Umbilical cord (tissue), 2 donors: ENCODE measurements around the gene MBP. TPM values are rescaled to one million over a fixed set of nuclear protein-coding genes. Genes with fewer than 3 reads are reported as not detected.
"Not testable (repeated sequence)": the region's sequence is repeated elsewhere in the genome, so short reads cannot be mapped to it uniquely, and the experiment has no call there.

Experiments
- DNase-seq: peaks from one replicate; pipeline ENCODE4 v3.0.0-alpha.2; 2015; ENCODE audit warnings: low spot score
- total RNA-seq: library from RNA; depleted of rRNA; stranded (reverse); fragments of >200 nt; gene quantifications from one replicate; pipeline ENCODE4 v1.2.3, GENCODE V29; 2014; ENCODE audit warnings: low replicate concordance; ENCODE audit not compliant: insufficient read depth

The MBP gene
- total RNA-seq, 1 donor from 2014 or later = 20.0 TPM

DNA sequence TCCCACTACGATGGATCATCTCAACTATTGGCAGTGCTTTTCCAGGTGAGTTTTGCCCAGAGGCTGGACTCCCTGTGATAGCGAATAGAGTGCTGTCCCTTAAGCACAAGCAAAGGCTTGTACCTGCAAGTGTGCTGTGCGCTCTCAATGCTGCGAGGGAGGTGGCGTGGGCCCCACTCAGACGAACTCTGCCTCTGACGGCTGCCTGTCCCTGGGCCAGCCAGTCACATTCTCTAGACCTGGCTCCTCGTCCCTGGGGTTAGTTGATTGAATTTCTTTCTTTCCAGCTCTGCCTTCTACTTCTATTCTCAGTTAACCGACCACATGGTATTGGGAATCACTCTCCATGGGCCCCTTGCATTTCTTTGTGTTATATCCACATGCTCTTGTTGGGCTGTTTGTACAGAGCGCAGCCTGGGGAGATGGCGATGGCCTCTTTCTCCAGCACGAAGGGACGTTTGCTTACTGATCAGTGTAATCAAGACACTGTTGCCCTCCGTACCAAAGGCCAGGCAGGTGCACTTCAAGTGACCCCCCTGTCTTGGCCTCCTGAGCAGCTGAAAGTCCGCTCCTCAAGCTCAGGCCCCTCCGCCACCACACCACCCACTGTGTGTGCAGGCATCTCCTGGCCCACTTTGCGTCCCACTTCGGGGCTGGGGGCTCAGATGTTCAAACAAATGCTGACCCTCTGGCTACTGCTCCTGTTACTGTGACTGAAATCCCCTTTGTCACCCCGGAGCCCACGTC, 158.9 kb downstream of the MBP start:
- no peak for DNase-seq

DNA sequence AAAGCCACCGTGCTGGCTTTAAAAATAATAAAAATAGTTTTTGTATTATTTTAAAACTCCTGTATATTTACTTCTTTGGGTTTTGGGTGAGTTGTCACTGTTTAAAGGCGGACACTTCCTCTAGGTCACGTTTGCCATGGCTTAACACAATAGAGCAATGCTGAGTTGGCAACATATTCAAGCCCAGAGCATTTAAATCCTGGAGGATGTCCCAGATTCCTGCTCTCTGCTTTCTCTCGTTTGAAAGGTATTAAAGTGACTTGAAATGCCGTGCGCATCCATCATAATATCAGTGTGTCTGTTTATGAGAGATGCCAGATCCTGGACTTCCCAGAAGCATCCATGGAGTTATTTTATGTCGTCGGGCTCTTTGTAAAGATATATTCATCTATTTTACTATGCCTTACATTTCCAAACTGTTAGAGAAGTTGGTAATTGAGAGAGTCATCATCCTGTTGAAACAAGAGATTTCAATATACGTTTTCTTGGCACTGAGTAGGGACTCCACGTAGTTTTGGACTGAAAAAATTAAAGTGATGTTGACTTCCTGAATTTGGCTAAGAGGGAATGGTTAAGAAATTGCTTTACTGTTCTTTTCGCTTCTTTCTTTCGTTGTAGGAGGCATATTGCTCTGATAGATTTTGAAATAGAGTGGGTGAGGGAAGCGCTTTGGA, 159.6 kb downstream of the MBP start:
- peak; percentile 72 for DNase-seq

DNA sequence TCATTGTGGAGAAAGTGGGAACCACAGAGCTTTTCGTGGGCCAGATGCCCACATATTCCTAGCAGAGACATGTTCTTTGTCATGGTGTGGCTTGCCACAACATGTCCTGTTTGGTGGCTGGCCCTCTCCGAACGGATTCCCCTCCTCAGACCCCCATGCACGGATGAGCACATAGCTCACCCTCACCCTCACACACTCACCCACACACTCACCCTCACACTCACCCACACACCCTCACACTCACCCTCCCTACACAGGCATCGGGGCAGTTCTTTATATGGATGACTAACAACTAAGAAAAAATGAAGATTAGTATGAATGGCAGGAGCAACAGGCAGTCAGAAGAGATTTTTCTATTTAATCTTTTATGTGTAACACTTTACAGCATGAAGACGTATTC, 160.3 kb downstream of the MBP start:
- DNase-seq = no peak

DNA sequence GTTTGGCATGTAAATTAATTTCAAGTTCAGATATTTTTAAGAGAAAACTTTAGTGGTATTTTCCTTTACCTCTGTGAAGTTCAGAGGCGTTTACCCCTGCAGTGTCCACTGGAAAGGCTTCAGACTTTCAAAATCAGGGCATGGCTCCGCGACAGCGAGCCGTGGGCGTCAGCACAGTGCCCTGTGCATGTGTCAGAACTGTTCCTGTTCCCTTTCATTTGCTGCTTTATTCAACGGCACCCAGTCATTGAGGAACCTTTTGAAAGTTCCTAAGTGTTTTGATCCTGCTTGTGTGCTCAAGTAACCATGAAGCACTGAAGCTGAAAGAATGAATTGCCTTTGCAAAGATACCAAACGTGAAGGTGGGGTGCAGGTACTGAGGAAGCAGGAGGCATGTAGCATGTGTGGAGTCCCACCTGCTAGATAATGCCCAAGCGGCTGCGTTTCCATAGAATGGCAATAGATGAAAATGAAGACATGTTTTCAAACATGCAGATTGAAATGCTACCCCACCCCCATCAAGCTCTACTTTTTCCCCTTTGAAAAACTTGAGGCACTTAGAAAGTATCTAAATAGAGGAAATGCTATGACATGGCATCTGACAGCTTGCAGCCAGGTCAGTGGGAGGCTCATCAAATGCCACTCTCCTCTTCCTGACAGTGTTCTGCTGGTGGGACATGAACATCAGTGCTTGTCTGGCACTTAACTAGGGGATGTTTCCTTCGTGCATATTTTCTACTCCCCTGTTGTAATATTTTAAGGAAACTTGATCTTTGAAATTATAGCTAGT, 161.6 kb downstream of the MBP start:
- no peak for DNase-seq

DNA sequence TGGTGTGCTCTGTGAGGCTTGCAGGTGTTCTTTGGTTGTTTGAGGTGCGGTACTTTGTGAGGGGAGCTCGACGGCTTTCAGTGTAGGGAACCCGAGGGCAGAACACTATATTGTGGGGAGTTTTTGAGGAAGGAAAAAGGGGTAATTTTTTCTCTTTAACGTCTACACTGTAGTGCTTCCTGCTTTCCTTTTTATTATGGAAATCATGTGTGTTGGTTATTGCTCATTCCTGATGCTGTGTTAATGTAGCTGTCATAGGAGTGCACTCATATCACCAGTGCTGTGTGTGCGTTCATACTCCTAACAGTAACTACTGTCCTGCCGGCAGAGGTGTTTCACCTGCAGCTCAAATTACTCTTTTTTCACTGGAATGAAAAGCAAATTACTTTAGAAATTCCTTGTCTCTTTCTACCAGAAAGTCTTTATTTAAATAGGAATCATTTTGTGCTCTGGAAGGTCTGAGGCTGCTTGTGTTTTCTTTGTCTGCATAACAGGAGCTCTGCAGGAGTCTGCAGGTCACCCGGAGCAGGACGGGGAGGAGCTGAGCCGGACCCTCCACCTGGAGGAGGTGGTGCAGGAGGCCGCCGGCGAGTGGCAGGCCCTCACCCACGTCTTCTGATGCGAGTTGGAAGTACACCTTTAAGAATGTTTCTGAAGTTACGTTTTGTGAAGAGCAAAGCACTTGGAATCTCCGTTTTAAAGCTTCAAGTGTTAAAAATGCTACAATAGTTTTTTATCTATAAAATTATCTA, 164.7 kb downstream of the MBP start:
- no peak for DNase-seq

DNA sequence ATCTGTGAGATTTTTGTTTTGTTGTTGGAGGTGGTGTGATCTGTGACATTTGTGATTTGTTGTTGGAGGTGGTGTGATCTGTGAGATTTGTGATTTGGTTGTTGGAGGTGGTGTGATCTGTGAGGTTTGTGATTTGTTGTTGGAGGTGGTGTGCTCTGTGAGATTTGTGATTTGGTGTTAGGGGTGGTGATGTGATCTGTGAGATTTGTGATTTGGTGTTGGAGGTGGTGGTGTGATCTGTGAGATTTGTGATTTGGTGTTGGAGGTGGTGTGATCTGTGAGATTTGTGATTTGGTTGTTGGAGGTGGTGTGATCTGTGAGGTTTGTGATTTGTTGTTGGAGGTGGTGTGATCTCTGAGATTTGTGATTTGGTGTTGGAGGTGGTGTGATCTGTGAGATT, 165.3 kb downstream of the MBP start:
- DNase-seq = not testable (repeated sequence)

DNA sequence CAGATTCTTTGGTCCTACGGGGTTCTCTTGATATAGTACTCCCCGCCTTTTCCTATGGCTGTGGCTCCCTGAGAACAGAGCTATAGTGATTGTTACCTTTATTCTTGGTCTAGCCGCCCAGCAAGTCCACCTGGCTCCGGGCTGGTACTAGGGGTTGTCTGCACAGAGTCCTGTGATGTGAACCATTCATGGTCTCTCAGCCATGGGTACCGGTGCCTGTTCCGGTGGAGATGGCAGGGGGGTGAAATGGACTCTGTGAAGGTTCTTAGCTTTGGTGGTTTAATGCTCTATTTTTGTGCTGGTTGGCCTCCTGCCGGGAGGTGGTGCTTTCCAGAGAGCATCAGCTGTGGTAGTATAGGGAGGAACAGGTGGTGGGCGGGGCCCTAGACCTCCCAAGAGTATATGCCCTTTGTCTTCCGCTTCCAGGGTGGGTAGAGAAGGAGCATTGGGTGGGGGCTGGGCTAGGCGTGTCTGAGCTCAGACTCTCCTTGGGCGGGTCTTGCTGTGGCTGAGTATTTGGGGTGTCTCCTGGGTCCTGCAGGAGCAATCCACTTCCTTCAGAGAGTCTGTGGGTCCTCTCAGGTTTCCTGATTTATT, 166.9 kb downstream of the MBP start:
- DNase-seq = not testable (repeated sequence)

DNA sequence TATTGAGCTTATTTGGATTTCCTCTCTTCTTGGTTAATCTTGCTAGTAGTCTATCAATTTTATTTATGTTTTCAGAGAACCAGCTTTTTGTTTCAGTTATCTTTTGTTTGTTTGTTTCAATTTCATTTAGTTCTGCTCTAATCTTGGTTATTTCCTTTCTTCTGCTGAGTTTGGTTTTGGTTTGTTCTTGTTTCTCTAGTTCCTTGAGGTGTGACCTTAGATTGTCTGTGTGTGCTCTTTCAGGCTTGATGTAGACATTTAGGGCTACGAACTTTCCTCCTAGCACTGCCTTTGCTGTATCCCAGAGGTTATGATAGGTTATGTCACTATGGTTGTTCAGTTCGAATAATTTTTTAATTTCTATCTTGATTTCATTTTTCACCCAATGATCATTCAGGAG, 168.6 kb downstream of the MBP start:
- DNase-seq = no peak

DNA sequence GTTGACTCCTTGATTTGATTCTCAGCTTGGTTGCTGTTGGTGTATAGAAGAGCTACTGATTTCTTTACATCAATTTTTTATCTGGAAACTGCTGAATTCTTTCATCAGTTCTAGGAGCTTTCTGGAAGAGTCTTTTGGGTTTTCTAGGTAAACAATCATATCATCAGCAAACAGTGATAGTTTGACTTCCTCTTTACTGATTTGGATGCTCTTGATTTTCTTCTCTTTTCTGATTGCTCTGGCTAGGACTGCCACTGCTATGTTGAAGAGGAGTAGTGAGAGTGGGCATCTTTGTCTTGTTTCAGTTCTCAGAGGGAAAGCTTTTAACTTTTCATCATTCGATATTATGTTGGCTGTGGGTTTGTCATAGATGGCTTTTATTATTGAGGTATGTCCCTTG, 169.7 kb downstream of the MBP start:
- DNase-seq = no peak

DNA sequence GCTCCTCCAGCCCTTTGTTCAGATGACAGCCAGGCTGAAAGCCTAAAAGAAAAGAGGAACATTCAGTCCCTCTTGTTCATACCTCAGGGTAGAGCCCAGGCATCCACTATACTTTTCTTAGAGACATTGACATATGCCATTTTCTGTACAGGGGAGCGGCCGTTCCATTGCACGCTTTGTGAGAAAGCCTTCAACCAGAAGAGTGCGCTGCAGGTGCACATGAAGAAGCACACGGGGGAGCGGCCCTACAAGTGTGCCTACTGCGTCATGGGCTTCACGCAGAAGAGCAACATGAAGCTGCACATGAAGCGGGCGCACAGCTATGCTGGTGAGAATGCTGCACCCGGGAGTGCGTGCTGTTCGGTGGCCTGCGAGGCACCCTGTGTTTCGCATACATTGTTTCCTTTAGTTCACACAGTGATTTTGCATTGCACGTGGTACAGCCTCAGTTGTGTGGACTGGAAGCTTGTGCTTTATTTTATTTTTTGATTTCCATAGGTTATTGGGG, 172.0 kb downstream of the MBP start:
- DNase-seq = no peak

DNA sequence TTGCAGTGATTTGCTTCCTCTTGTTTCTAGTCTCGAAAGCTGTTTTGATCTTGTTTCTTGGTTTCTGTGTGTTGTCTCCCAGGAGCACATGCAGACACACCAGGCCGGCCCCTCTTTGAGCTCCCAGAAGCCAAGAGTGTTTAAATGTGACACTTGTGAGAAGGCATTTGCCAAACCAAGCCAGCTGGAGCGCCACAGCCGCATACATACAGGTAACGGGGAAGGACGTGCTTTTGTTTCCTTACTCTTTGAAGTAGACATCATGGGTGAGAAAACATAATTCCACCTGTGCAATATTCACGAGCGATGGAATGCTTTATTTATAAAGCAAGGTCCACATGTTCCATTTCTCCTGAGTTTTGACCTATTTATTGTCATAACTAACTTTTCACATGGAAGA, 173.0 kb downstream of the MBP start:
- no peak for DNase-seq

DNA sequence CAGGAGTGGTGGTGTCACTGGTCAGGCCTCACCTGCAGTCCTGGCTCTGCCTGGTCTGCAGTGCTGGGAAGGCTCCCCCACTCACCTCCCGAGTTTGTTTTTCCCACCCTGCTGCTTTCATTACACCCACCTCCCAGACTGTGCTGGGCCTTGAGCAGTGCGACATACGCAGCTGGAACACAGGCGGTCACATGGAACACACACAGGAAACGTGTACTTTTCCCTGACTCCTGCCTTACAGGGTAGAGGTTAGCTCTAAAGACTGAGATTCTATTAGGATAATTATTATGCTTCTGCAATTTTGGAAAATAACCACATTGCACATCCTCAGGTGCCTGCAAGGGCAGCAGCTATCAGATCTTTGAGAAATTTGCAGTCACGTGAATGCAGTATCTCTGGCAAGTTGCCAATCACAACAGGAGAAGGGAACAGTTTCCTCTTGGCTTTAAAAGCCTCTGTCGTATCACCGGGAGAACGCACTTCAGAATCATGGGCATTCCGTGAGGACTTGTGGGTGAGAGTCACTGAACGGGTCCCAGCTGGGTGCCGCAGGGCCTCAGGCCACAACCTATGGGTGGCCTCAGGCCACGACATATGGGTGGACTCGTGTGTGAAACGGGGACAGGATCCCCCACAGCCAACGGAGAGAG, 173.8 kb downstream of the MBP start:
- peak; percentile 52 for DNase-seq

DNA sequence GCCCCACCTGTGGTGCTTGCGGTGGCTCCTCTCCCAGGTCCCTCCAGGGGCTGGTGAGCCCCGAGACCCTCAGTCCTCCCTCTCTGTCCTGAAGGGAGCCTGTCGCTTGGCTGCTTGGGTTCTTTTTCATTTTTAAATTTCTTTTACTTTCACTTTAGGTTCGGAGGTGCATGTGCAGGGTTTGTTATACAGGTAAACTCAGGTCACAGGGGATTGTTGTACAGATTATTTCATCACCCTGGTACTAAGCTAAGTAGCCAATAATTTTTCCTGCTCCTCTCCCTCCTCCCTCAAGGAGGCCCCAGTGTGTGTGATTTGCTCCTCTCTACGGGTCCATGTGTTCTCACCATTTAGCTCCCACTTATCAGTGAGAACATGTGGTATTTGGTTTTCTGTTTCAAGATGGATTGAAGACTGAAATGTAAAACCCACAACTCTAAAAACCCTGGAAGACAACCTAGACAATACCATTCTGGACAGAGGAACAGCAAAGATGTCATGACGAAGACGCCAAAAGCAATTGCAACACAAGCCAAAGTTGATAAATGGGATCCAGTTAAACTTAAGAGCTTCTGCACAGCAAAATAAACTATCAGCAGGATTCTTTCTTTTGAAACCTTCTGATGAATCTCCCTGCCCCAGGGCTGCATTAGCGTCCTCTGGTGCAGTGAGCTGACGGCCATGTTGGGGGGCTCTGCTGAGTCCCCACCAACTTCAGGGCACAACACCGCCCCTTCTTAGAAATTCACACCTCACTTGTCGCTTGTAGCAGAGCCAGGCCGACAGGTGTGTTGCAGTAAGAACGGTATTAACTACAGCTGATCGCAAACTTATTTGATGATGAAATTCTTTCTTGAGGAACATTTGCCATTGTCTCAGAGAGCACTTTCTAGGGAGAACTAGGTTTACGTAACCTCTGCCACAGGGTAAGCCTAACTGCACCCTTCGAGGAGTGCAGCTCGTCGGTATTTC, 174.9 kb downstream of the MBP start:
- DNase-seq = no peak

DNA sequence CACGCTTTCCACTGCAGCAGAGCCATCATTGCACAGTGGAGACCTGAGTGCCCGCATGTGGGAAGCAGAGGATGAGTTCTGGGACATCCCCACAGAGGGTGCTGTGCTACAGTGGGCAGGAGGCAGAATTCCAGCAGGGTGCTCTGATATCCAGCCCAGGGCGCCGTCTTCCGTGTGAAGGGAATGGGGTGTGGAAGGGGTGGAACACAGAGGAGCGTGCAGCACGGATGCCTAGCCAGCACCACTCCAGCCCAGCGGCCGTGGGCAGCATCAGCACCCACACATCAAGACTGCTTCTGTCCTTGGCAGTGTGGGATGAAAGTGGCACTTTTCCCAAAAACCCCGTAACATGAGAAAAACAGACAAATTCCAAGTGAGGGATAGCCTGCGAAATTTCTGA, 175.9 kb downstream of the MBP start:
- no peak for DNase-seq

DNA sequence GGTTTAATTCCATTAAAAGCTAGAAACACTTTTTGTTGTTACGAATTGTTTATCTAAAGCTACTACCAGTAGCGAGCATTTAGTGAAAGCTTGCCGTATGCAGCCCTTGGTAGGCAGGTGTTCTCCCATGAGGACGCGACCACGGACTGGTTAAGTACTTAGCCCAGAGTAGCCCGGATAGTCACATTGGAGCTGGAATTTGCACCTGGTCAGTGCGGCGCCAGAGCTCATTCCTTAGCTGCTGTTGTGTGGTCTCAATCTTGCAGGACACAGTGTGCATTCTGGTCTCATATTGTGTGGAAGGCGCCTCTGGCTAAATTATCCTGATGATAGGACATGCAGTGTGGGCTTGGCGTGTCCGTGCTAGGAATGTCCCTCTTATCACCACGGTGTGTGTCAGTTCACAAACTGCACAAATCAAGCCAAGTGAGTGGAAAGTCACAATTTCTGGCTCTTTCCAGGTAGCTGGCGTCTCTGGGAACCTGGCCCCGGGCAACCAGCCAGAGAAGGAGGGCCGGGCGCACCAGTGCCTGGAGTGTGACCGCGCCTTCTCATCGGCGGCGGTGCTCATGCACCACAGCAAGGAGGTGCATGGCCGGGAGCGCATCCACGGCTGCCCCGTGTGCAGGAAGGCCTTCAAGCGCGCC, 176.9 kb downstream of the MBP start:
- DNase-seq = no peak

DNA sequence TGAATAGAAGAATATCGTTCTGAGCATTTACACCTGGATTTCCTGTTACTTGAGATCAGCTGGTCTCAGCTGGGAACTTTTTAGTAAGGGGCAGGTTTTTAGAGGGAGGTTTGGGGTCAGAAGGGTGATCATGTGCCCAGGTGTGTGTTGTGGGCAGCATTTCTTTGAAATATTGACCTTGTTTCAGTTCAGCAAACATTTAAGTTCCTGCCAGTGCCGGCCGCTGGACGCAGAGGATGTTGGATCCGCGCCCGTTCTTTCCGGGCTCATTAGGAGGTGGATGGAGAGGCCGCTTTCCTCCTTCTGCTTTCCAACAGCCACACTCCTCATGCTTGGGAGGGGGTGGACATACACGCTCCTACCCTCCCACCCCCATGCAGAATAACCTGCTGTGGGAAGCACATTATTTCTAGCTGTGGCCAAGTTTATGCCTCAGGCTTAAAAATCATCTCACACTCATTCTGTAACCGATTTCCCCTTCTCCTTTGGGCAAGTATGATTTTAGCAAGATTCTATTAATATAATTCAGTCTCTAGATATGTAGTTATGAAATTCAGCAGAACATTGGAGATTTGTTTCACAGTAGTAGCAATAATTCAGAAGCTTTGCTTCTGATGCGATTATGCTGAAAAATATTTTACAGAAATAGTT, 178.9 kb downstream of the MBP start:
- no peak for DNase-seq

DNA sequence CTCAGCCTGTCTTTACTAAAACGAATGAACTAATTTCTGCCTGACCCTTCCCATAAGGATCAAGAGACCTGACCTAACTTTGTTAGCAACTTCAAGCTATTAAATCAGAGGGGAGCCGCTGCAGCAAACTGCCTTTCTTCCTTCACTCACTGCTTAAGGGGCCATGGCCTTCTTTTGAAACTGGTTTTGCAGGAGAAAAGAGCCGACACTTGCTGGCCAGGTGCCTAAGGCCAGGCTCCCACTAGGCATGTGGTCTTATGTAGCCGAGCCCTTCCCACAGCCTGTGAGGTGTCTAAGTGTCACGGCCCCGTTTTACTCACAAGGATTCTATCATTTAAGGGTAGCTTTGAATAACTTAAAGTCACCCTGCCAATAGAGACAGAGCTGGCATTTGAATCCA, 179.4 kb downstream of the MBP start:
- DNase-seq = no peak

DNA sequence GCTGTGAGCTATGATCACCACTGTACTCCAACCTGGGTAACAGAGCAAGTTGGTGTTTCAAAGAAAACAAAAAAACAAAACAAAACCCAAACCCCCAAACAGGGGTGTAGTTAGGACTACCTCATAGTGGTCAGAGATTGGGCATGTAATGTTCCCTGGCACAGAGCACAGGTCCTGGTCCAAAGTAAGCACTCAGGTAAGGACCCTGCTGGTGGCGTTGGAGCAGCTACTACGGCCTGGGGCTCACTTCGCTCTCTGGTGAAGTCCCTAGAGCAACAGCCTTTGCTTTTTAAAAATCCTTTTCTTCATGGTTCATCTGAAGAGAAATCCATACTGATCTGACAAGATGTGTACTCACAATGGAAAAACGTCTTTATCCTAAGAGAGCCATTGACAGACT, 179.8 kb downstream of the MBP start:
- no peak for DNase-seq
